Posterior vena cava (tissue), 2 donors: ENCODE measurements around the gene ADCY7. TPM values are rescaled to one million over a fixed set of nuclear protein-coding genes. Genes with fewer than 3 reads are reported as not detected.
"Not testable (repeated sequence)": the region's sequence is repeated elsewhere in the genome, so short reads cannot be mapped to it uniquely, and the experiment has no call there.

Experiments
- DNase-seq: peaks from one replicate; pipeline ENCODE4 v3.0.0-alpha.2; 2020; ENCODE audit warnings: low spot score
- intact Hi-C, 2 donors: fragments of 100-400 bp; cut with DNase I; formaldehyde crosslinking; loops; one replicate each; pipeline versions ENCODE4 v1.14.1 to v1.14.2; 2022 to 2023
- microRNA-seq, 2 donors: library from miRNA; unstranded; fragments of <30 nt; microRNA quantifications; one replicate each; pipeline ENCODE4 v1.2.0, GENCODE V29; 2020 to 2021; ENCODE audit warnings: borderline microRNAs expressed in 2 of 2
- total RNA-seq, 2 donors: library from RNA; stranded (reverse); fragmentation: NEBNext Ultra II Directional; extraction: Animal tissue kit (Norgen Biotek cat#: 25700); gene quantifications; one replicate each; pipeline ENCODE4 v1.2.1, GENCODE V29; 2021
- donor health status: DM: yes; HTN: yes; CAD: no.
- donor health status: DM: yes; HTN: yes; CAD: no.

The ADCY7 gene
- total RNA-seq, 2 donors from 2014 or later = 31.3 to 50.2 TPM

GRCh38 chr16:50345210-50345609 is 78.9 kb downstream of the ADCY7 start:
- DNase-seq, intact Hi-C loops: not testable (repeated sequence)

- intact Hi-C loops = loop anchor here (10.0 kb wide), 2 partner anchors 106 to 136 kb away; no protein-coding TSS in a partner anchor
- DNase-seq = no peak
Observed at GRCh38 chr16:50351116-50351515, 84.8 kb downstream of the ADCY7 start.

GRCh38 chr16:50351952-50352351 is 85.6 kb downstream of the ADCY7 start:
- DNase-seq = no peak
- intact Hi-C loops = loop anchor here (10.0 kb wide), 2 partner anchors 107 to 137 kb away; no protein-coding TSS in a partner anchor

- intact Hi-C loops = loop anchor here (10.0 kb wide), 2 partner anchors 109 to 139 kb away; no protein-coding TSS in a partner anchor
- no peak for DNase-seq
Observed at GRCh38 chr16:50354082-50354481, 87.7 kb downstream of the ADCY7 start.

- intact Hi-C loops = loop anchor here (10.0 kb wide), 2 partner anchors 110 to 140 kb away; no protein-coding TSS in a partner anchor
- no peak for DNase-seq
Observed at GRCh38 chr16:50354629-50355456, 88.5 kb downstream of the ADCY7 start.

- no peak for DNase-seq
- intact Hi-C loops = loop anchor here (10.0 kb wide), 3 partner anchors 115 to 325 kb away; no protein-coding TSS in a partner anchor
Observed at GRCh38 chr16:50359626-50360025, 93.3 kb downstream of the ADCY7 start.

- no peak for DNase-seq
- intact Hi-C loops = loop anchor here in 1 of 2 donors (10.0 kb wide), 1 partner anchor 325 kb away; no protein-coding TSS in a partner anchor
Observed at GRCh38 chr16:50360033-50360778, 93.9 kb downstream of the ADCY7 start.

GRCh38 chr16:50360779-50361178 is 94.4 kb downstream of the ADCY7 start:
- intact Hi-C loops = loop anchor here in 1 of 2 donors (10.0 kb wide), 1 partner anchor 326 kb away; no protein-coding TSS in a partner anchor

GRCh38 chr16:50363656-50364055 is 97.3 kb downstream of the ADCY7 start:
- no peak for DNase-seq
- intact Hi-C loops = loop anchor here in 1 of 2 donors (10.0 kb wide), 1 partner anchor 329 kb away; no protein-coding TSS in a partner anchor

More at GRCh38 chr16:50360779-50361178, 94.4 kb downstream of the ADCY7 start:
- DNase-seq = no peak

GRCh38 chr16:50365791-50366575 is 99.6 kb downstream of the ADCY7 start:
- no peak for DNase-seq
- intact Hi-C loops = loop anchor here in 1 of 2 donors (10.0 kb wide), 1 partner anchor 331 kb away; no protein-coding TSS in a partner anchor

Small RNA genes within 50 kb of the gene (microRNA-seq; reads per million reads assigned to microRNA genes)
- 0 reads per million in 2 donors for gene MIR6771

Other genes starting within 250 kb of the ADCY7 start
- 10 to 100 TPM; 18.6 to 22.2 TPM for gene CNEP1R1, start 241.3 kb upstream of the ADCY7 start, total RNA-seq
- gene HEATR3, start 200.6 kb upstream of the ADCY7 start, total RNA-seq = 10 to 100 TPM; 13.9 to 16.7 TPM
- 10 to 100 TPM; 13.4 to 15.0 TPM for gene TENT4B, start 113.2 kb upstream of the ADCY7 start, total RNA-seq
- 10 to 100 TPM; 54.5 to 71.3 TPM for gene BRD7, start 102.4 kb downstream of the ADCY7 start, total RNA-seq